Nephron (organoid): ENCODE measurements around the gene GALK2.
A peak's percentile ranks its signal among the peaks of the same experiment; 100 is the strongest.

Experiments used
- H3K27ac Mint-ChIP-seq, 3 experiments: 2 replicates each; pipeline ENCODE4 v1.8.0; 2020; ENCODE audit warnings: mixed read lengths in 3 of 3, mild to moderate bottlenecking in 2 of 3, moderate library complexity in 1 of 3
- H3K27me3 Mint-ChIP-seq: 2 replicates; pipeline ENCODE4 v1.8.0; 2021; ENCODE audit warnings: low read depth, mild to moderate bottlenecking, moderate library complexity, mixed read lengths
- H3K36me3 Mint-ChIP-seq: 2 replicates; pipeline ENCODE4 v1.8.0; 2020; ENCODE audit warnings: low read depth, mixed read lengths
- H3K4me1 Mint-ChIP-seq: 2 replicates; pipeline ENCODE4 v1.8.0; 2020; ENCODE audit warnings: mixed read lengths
- H3K4me3 Mint-ChIP-seq, 3 experiments: 2 replicates each; pipeline ENCODE4 v1.8.0; 2020; ENCODE audit warnings: mild to moderate bottlenecking in 3 of 3, mixed read lengths in 3 of 3, moderate library complexity in 2 of 3
- H3K9me3 Mint-ChIP-seq: 2 replicates; pipeline ENCODE4 v1.8.0; 2020; ENCODE audit warnings: mixed read lengths
- CTCF ChIP-seq, 3 experiments: fragments of 200-600 bp; sonication (generic); IDR thresholded peaks; one replicate each; pipeline ENCODE4 v1.5.0; 2021; ENCODE audit warnings: antibody characterized with exemption in 3 of 3; ENCODE audit not compliant: unreplicated experiment in 3 of 3

Gene GALK2

GRCh38 chr15:49301562-49301961, 131.5 kb downstream of the GALK2 start:
- H3K27me3 Mint-ChIP-seq: no peaks in the 10 kb centered on the region
- no peak overlapping the region for H3K27ac Mint-ChIP-seq
- peaks cover 15% of the 10 kb centered on the region for H3K9me3 Mint-ChIP-seq
- peaks cover 71% of the 10 kb centered on the region for H3K36me3 Mint-ChIP-seq
- H3K4me1 Mint-ChIP-seq: no peaks in the 10 kb centered on the region
- H3K4me3 Mint-ChIP-seq: no peak overlapping the region
- TF ChIP-seq CTCF (IDR thresholded peaks at IDR 0.05; ENCODE audit: unreplicated experiment in 3 of 3): no peak

GRCh38 chr15:49303003-49303402, 133.0 kb downstream of the GALK2 start:
- peaks cover 5% of the 10 kb centered on the region for H3K4me1 Mint-ChIP-seq
- no peak overlapping the region for H3K27ac Mint-ChIP-seq
- H3K4me3 Mint-ChIP-seq: no peak overlapping the region
- peaks cover 57% of the 10 kb centered on the region for H3K36me3 Mint-ChIP-seq
- TF ChIP-seq CTCF (IDR thresholded peaks at IDR 0.05; ENCODE audit: unreplicated experiment in 3 of 3): no peak
- H3K27me3 Mint-ChIP-seq: no peaks in the 10 kb centered on the region
- peaks cover 10% of the 10 kb centered on the region for H3K9me3 Mint-ChIP-seq

GRCh38 chr15:49306551-49306950, 136.5 kb downstream of the GALK2 start:
- TF ChIP-seq CTCF (IDR thresholded peaks at IDR 0.05; ENCODE audit: unreplicated experiment in 3 of 3): no peak
- H3K9me3 Mint-ChIP-seq: peaks cover 3% of the 10 kb centered on the region
- H3K4me3 Mint-ChIP-seq: no peak overlapping the region
- H3K36me3 Mint-ChIP-seq: peaks cover 55% of the 10 kb centered on the region
- peaks cover 25% of the 10 kb centered on the region for H3K4me1 Mint-ChIP-seq
- no peaks in the 10 kb centered on the region for H3K27me3 Mint-ChIP-seq
- no peak overlapping the region for H3K27ac Mint-ChIP-seq

GRCh38 chr15:49308686-49309085, 138.6 kb downstream of the GALK2 start:
- peaks cover 26% of the 10 kb centered on the region for H3K4me1 Mint-ChIP-seq
- peaks cover 55% of the 10 kb centered on the region for H3K36me3 Mint-ChIP-seq
- no peaks in the 10 kb centered on the region for H3K27me3 Mint-ChIP-seq
- H3K27ac Mint-ChIP-seq: no peak overlapping the region
- peaks cover 3% of the 10 kb centered on the region for H3K9me3 Mint-ChIP-seq
- TF ChIP-seq CTCF (IDR thresholded peaks at IDR 0.05; ENCODE audit: unreplicated experiment in 3 of 3): no peak
- no peak overlapping the region for H3K4me3 Mint-ChIP-seq

- Mint-ChIP-seq H3K4me3 (peak overlapping the region in 1 of 3 experiments; percentile 7), H3K27ac (peak overlapping the region in 1 of 3 experiments; percentile 2), H3K36me3 (peaks cover 44% of the 10 kb centered on the region)
These were observed 139.8 kb downstream of the GALK2 start for GRCh38 chr15:49309889-49310288.

More at GRCh38 chr15:49309889-49310288, 139.8 kb downstream of the GALK2 start:
- peaks cover 3% of the 10 kb centered on the region for H3K9me3 Mint-ChIP-seq
- TF ChIP-seq CTCF (IDR thresholded peaks at IDR 0.05; ENCODE audit: unreplicated experiment in 3 of 3): no peak
- no peaks in the 10 kb centered on the region for H3K27me3 Mint-ChIP-seq
- peaks cover 36% of the 10 kb centered on the region for H3K4me1 Mint-ChIP-seq
